A673 (cell line): Measurements from ENCODE around the gene HAPSTR1. TPM values are rescaled to one million over a fixed set of nuclear protein-coding genes. Genes with fewer than 3 reads are reported as not detected.
A peak's percentile ranks its signal among the peaks of the same experiment; 100 is the strongest.
"Not testable (repeated sequence)": the region's sequence is repeated elsewhere in the genome, so short reads cannot be mapped to it uniquely, and the experiment has no call there.

Experiments used
- BruUV-seq: library from RNA; stranded (reverse); fragments of 400-500 nt; replicated peaks from 2 replicates; lab custom pipeline; 2021; lab: Mats Ljungman, UMichigan
- CTCF ChIA-PET: fragments of 300-600 bp; sonication (Branson Sonifier 250); formaldehyde crosslinking; loops from one replicate; lab custom pipeline; 2022; ENCODE audit warnings: antibody characterized with exemption; lab: Charles Lee
- POLR2A ChIA-PET: fragments of 300-600 bp; sonication (Branson Sonifier 250); formaldehyde crosslinking; loops from one replicate; lab custom pipeline; 2022; ENCODE audit warnings: antibody characterized with exemption; ENCODE audit not compliant: low non-redundant PET; lab: Charles Lee
- DNase-seq: peaks from one replicate; pipeline ENCODE4 v3.0.0-alpha.2; 2015; ENCODE audit warnings: low spot score
- H3K27ac ChIP-seq: fragments of 200-600 bp; sonication (generic); 2 replicates; pipeline ENCODE4 v1.5.1; 2016; ENCODE audit warnings: mixed run types, low read depth, mild to moderate bottlenecking, mixed read lengths, antibody characterized with exemption, low read length; ENCODE audit not compliant: poor library complexity, severe bottlenecking
- H3K27me3 ChIP-seq: fragments of 200-600 bp; sonication (generic); replicated peaks from 2 replicates; pipeline ENCODE4 v1.6.1; 2017; ENCODE audit warnings: mixed run types, low read depth, mild to moderate bottlenecking, mixed read lengths, antibody characterized with exemption, low read length; ENCODE audit not compliant: insufficient read depth, poor library complexity
- H3K36me3 ChIP-seq: fragments of 200-600 bp; sonication (generic); 2 replicates; pipeline ENCODE4 v1.6.1; 2016; ENCODE audit warnings: mixed run types, mild to moderate bottlenecking, mixed read lengths, antibody characterized with exemption, low read length; ENCODE audit not compliant: insufficient read depth, poor library complexity, severe bottlenecking
- H3K4me1 ChIP-seq: fragments of 200-600 bp; sonication (generic); 2 replicates; pipeline ENCODE4 v1.6.1; 2017; ENCODE audit warnings: mixed run types, mild to moderate bottlenecking, mixed read lengths, antibody characterized with exemption, low read length; ENCODE audit not compliant: insufficient read depth, poor library complexity, severe bottlenecking
- H3K4me3 ChIP-seq: fragments of 200-600 bp; sonication (generic); 2 replicates; pipeline ENCODE4 v1.5.1; 2016; ENCODE audit warnings: low read depth, mixed run types, mild to moderate bottlenecking, mixed read lengths, low read length; ENCODE audit not compliant: poor library complexity, severe bottlenecking
- H3K9me3 ChIP-seq: fragments of 200-600 bp; sonication (generic); 2 replicates; pipeline ENCODE4 v1.6.1; 2016; ENCODE audit warnings: mixed run types, low read depth, mild to moderate bottlenecking, mixed read lengths, antibody characterized with exemption, low read length; ENCODE audit not compliant: poor library complexity, severe bottlenecking
- CTCF ChIP-seq: fragments of 300-800, 200-600 bp; sonication (generic); conservative IDR thresholded peaks from 2 replicates; pipeline ENCODE4 v1.5.1; 2017; ENCODE audit warnings: low read depth, mild to moderate bottlenecking, antibody characterized with exemption, low read length, moderate library complexity, mixed read lengths
- EZH2 ChIP-seq: fragments of 200-600 bp; sonication (generic); IDR thresholded peaks from 2 replicates; pipeline ENCODE4 v1.6.1; 2017; ENCODE audit warnings: borderline replicate concordance, low read depth, mild to moderate bottlenecking, mixed read lengths, antibody characterized with exemption, low read length; ENCODE audit not compliant: poor library complexity, severe bottlenecking
- intact Hi-C: fragments of 100-400 bp; cut with micrococcal nuclease; formaldehyde crosslinking; loops from one replicate; pipeline ENCODE4 v1.10.0; 2022; ENCODE audit not compliant: unreplicated experiment
- total RNA-seq: library from RNA; stranded (reverse); gene quantifications from 2 replicates; pipeline ENCODE4 v1.2.3, GENCODE V29; 2021

The HAPSTR1 gene
- total RNA-seq, 1 experiment from 2014 or later, result 90.4 TPM

DNA sequence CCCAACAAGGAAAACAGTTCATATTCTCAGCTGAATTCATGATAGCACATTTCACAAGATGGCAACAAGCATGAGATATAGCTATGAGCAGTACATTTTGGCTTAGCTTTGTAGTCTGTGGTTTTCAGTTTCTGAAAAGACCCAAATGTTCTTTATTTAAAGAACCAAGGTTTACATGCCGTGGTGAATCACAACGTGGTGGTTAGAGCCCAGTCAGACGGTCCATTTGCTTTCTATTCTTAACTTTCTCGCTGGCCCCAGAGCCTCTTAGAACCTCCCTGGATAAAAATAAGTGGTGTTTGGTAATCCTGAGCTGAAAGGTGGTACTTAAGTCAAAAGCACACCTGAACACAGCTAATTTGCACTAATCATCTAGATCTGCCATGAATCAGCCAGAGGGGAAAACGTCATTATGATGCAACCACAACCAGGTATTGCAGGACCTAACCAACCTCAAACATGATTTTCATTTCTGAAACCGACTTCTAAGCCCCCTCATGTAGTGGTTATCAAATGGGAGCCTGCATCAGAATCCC is 18.6 kb upstream of the HAPSTR1 start:
- no peaks in the 10 kb centered on the region for H3K27me3 ChIP-seq
- no peaks in the 10 kb centered on the region for H3K36me3 ChIP-seq
- intact Hi-C loops, result no loop called here
- H3K4me3 ChIP-seq, result no peak overlapping the region
- POLR2A ChIA-PET, result no interaction called here
- no peaks in the 10 kb centered on the region for H3K9me3 ChIP-seq
- no TSS peak for BruUV-seq
- no peak overlapping the region for H3K27ac ChIP-seq
- DNase-seq, result no peak
- no peaks in the 10 kb centered on the region for H3K4me1 ChIP-seq
- TF ChIP-seq CTCF (no peak), EZH2 (no peak)
- CTCF ChIA-PET, result no interaction called here

DNA sequence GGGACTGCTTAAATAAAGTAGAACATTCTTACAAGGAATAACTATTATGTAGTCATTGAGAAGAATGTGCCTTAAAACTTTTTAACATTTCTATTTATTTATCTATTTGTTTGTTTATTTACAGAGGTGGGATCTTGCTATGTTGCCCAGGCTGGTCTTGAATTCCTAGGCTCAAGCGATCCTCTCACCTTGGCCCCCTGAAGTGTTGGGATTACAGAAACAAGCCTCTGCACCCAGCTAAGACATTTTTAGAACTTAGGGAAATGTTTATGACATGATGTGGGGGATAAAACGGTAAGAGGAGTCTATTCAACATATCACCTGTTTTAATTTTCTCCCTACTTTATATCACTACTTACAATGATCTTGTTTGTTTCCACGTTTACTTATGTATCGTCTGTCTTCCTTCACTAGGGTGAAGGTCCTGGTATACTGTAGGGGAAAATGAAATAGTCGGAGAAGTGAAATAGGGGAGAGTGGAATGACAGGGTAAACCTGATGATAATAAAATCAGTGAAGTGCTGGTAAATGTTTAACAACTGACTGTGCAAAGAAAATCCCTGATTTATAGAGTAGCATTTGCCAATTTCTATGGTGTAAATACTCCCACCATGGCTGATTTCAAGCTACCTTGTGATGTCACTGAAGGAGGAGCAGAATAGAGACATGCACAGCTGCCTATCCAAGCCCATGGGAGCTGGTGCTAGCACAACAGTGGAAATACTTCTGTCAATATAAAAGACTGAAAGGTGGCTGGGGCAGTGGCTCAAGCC is 16.0 kb upstream of the HAPSTR1 start:
- H3K27ac ChIP-seq, result no peak overlapping the region
- no TSS peak for BruUV-seq
- CTCF ChIA-PET, result no interaction called here

GRCh38 chr16:9077091-9077809 is 14.2 kb upstream of the HAPSTR1 start:
- no peak for DNase-seq
- ChIA-PET POLR2A (no interaction called here), CTCF (no interaction called here)
- intact Hi-C loops, result no loop called here
- Histone ChIP-seq H3K9me3 (no peaks in the 10 kb centered on the region), H3K36me3 (no peaks in the 10 kb centered on the region), H3K27ac (no peak overlapping the region), H3K4me3 (no peak overlapping the region), H3K27me3 (no peaks in the 10 kb centered on the region), H3K4me1 (peaks cover 3% of the 10 kb centered on the region)
- no peak for TF ChIP-seq EZH2
- no peak for TF ChIP-seq CTCF
- BruUV-seq, result no TSS peak

More for the DNA sequence above, 16.0 kb upstream of the HAPSTR1 start:
- Histone ChIP-seq H3K4me3 (no peak overlapping the region), H3K4me1 (no peaks in the 10 kb centered on the region), H3K36me3 (no peaks in the 10 kb centered on the region), H3K27me3 (no peaks in the 10 kb centered on the region), H3K9me3 (no peaks in the 10 kb centered on the region)
- no peak for DNase-seq
- TF ChIP-seq EZH2 (no peak), CTCF (no peak)
- intact Hi-C loops, result no loop called here
- POLR2A ChIA-PET, result no interaction called here

DNA sequence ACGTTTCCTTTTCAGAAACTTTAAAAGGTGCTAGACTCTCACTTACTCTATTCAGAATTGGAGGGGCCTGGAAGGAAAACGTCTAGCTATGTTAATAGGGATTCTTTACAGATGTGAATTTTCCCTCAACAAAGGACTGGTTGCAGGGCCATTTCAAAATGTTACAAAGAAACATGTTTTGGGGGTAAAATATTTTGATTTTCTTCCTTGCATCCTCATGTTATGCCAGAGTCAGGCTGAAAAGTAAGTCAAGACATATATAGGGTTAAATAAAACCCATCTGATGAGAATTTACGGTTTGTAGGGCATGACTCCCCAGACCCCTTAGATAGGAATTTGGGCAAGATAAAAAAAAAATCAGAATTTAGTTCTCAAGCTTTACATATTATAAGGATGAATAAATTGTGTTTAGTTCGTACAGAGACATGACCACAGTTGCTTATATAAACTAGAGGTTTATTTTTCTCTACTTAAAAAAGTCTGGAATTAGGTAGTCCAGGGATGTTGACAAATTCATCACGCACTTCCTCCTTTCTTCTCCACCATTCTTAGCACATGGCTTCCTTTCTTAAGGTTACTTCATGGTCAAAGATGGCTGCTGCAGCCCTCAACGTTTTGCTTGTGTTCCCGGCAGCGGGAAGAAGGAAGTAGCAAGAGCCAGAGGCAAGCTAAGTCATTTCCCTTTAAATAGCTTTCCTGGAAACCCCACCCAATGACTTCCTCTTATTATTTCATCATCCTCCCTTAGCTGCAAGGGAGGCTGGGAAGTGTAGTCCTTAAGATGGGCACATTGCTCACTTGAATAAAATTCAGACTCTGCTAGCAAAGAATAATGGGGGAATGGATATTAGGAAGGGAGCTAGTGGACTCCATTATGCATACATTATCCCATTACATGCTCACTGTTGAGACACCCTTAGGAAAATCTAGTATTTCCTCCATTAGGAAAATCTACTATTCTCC is 12.7 kb upstream of the HAPSTR1 start:
- TSS peak; percentile 97 for BruUV-seq
- peak; percentile 90 for DNase-seq

More for the DNA sequence above, 12.7 kb upstream of the HAPSTR1 start:
- H3K27me3 ChIP-seq, CTCF ChIA-PET, POLR2A ChIA-PET, H3K36me3 ChIP-seq, intact Hi-C loops, H3K27ac ChIP-seq, H3K9me3 ChIP-seq, H3K4me1 ChIP-seq, H3K4me3 ChIP-seq: not testable (repeated sequence)
